ENCODE results near the gene RBMS2.
"Not testable (repeated sequence)": the region's sequence is repeated elsewhere in the genome, so short reads cannot be mapped to it uniquely, and the experiment has no call there.

RBMS2 gene, protein sequence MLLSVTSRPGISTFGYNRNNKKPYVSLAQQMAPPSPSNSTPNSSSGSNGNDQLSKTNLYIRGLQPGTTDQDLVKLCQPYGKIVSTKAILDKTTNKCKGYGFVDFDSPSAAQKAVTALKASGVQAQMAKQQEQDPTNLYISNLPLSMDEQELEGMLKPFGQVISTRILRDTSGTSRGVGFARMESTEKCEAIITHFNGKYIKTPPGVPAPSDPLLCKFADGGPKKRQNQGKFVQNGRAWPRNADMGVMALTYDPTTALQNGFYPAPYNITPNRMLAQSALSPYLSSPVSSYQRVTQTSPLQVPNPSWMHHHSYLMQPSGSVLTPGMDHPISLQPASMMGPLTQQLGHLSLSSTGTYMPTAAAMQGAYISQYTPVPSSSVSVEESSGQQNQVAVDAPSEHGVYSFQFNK

GRCh38 chr12:56521590-56522371, at the start of gene RBMS2:
Gene RBMS2 (plus strand): TSS chr12:56521820. CDS start chr12:56522024, 204 bp downstream.
- peak; percentile 92 for DNase-seq

- no peak for DNase-seq
Measured at GRCh38 chr12:56474389-56474788, 47.2 kb upstream of the RBMS2 start.

DNA sequence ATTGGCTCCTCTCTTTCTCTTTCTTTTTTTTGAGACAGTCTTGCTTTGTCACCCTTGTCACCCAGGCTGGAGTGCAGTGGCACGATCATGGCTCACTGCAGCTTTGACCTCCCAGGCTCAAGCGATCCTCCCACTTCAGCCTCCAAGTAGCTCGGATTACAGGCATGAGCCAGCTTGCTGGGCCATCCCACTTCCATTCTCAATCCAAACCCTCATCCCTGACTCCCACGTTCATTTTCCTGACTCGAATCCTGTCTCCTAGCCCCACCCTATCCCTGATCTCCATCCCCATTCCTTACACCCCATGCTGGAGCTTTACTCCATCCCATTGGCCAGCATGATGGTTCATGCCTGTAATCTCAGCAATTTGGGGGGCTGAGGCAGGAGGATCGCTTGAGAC, 45.5 kb upstream of the RBMS2 start:
- no peak for DNase-seq

- DNase-seq = no peak
Measured at GRCh38 chr12:56476972-56477432, 44.6 kb upstream of the RBMS2 start.

GRCh38 chr12:56477521-56478225, 43.9 kb upstream of the RBMS2 start:
- DNase-seq = no peak

GRCh38 chr12:56479625-56480024, 42.0 kb upstream of the RBMS2 start:
- no peak for DNase-seq

DNA sequence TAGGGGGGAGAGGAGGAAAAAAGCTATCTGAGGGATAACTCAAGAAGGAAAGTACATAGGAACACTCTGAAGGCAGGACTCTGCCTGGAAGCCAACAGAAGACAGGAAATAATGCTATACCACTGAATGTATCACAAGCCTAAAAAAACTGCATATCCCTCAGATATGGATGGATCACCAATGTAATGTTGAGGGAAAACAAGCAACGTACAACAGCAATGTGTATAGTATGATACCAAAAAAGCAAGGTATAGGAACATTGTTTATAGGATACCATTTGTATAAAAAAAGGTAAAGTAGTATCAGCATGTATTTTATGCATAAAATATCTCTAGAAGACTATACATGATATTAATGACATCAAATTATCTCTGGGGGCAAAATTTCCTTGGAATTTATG, 37.1 kb upstream of the RBMS2 start:
- DNase-seq = no peak

GRCh38 chr12:56486694-56487093, 34.9 kb upstream of the RBMS2 start:
- DNase-seq = no peak

DNA sequence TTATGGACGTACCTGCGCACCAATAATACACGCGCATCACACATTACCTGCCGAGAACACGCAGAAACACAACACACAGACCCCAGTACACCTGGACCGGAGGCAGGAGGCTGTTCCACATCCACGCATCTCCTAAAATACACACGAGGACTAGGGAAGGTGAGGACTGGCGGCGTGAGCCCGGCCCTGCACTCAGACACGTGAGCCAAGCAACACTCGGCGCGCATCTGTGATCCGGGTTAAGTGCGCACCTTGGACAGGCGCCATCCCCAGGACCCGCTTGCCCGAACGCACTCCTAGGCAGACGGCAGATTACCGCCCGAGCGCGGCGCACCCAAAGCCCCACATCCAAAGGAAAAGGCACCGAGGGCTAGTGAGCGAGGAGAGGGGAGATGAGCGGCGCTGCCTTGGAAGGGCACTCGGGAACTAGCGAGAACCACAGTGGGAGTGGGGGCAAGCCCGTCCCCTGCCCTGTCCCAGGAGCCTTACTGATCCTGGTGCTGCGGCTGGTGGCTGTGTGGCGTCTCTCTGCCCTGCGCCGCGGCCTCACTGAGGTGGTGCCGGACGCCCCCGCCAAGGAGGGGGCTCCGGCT, 34.1 kb upstream of the RBMS2 start:
- no peak for DNase-seq

GRCh38 chr12:56488041-56488955, 33.3 kb upstream of the RBMS2 start, which contains the start of gene GLS2:
Gene GLS2 (minus strand): TSS chr12:56488161. CDS start chr12:56488118, 43 bp downstream.
- peak; percentile 63 for DNase-seq

- DNase-seq = no peak
Measured at GRCh38 chr12:56490360-56490759, 31.3 kb upstream of the RBMS2 start.

DNA sequence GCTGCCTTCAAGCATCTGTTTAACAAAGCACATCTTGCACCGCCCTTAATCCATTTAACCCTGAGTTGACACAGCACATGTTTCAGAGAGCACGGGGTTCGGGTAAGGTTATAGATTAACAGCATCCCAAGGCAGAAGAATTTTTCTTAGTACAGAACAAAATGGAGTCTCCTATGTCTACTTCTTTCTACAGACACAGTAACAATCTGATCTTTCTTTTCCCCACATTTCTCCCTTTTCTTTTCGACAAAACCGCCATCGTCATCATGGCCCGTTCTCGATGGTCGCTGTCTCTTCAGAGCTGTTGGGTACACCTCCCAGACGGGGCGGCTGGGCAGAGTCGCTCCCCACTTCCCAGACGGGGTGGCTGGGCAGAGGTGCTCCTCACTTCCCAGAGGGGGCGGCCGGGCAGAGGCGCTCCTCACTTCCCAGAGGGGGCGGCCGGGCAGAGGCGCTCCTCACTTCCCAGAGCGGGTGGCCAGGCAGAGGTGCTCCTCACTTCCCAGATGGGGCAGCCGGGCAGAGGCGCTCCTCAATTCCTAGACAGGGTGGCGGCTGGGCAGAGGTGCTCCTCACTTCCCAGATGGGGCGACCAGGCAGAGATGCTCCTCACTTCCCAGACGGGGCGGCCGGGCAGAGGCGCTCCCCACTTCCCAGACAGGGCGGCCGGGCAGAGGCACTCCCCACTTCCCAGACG, 28.1 kb upstream of the RBMS2 start:
- DNase-seq = not testable (repeated sequence)

DNA sequence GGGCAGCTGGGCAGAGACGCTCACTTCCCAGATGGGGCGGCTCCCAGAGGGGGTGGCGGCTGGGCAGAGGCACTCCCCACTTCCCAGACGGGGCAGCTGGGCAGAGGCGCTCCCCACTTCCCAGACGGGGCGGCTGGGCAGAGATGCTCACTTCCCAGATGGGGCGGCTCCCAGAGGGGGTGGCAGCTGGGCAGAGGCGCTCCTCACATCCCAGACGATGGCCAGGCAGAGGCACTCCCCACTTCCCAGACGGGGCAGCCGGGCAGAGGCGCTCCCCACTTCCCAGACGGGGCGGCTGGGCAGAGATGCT, 27.6 kb upstream of the RBMS2 start:
- DNase-seq = not testable (repeated sequence)

- DNase-seq = not testable (repeated sequence)
Measured at GRCh38 chr12:56494481-56494880, 27.1 kb upstream of the RBMS2 start.

DNA sequence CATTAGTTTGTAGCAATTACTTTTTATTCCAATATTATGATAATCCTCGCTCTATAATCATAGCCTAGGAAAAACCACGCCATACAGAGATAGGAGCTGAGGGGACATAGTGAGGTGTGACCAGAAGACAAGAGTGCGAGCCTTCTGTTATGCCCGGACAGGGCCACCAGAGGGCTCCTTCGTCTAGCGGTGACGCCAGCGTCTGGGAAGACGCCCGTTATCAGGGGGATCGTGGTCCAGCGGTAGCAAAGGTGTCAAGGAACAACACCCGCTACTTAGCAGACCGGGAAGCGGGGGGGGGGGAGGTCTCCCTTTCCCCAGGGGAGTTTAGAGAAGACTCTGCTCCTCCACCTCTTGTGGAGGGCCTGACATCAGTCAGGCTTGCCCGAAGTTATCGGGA, 24.9 kb upstream of the RBMS2 start:
- peak; percentile 55 for DNase-seq

DNA sequence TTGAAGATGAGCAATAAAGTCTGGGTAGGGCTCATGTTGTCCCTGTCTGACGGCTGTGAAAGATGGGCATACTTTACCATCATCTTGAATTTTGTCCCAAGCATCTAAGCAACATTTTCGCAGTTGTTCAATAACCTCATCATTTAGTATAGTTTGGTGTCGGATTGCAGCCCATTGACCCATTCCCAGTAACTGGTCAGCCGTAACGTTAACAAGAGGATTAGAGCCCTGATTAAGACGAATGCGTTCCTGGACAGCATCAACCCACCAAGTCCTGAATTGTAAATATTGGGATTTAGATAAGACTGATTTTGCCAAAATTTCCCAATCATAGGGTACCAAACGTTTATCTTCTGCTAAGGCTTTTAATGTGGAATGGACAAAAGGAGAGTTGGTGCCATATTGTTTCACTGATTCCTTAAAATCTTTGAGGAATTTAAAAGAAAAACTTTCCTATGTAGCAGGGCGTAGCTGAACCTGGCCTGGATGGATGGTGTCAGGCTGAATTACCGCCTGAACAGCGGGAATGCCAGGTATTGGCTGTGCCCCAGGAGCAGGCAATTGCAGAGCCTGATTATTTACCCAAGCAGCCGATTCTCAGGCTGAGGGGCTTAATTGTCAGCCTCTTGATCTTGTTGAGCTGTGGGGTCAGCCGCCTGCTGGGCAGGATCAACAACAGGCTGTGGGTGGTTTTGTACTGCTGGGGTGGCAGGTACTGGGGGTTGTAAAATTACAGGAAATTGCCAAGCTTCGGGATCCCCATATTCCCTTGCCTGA, 23.3 kb upstream of the RBMS2 start:
- DNase-seq = not testable (repeated sequence)

- not testable (repeated sequence) for DNase-seq
Measured at GRCh38 chr12:56499452-56499851, 22.2 kb upstream of the RBMS2 start.

- not testable (repeated sequence) for DNase-seq
Measured at GRCh38 chr12:56499879-56500278, 21.7 kb upstream of the RBMS2 start.

DNA sequence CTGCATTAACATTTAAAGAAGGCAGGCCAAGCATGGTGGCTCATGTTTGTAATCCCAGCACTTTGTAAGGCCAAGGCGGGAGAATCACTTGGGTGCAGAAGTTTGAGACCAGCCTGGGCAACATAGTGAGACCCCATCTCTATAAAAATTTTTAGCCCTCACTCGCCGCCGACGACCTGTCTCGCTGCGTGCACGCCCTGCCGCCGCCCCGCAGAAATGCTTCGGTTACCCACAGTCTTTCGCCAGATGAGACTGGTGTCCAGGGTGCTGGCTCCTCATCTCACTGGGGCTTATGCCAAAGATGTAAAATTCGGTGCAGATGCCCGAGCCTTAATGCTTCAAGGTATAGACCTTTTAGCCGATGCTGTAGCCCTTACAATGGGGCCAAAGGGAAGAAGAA, 10.8 kb upstream of the RBMS2 start:
- no peak for DNase-seq

GRCh38 chr12:56514014-56514318, 7.7 kb upstream of the RBMS2 start:
- DNase-seq = not testable (repeated sequence)

GRCh38 chr12:56517854-56518253, 3.8 kb upstream of the RBMS2 start:
- no peak for DNase-seq
